Dedifferentiated amniotic fluid mesenchymal stem cell (primary cell): ENCODE results near the gene PDE4A.
A peak's percentile ranks its signal among the peaks of the same experiment; 100 is the strongest.
"Not testable (repeated sequence)": the region's sequence is repeated elsewhere in the genome, so short reads cannot be mapped to it uniquely, and the experiment has no call there.

Experiments used
- DNase-seq: peaks from one replicate; pipeline ENCODE4 v3.0.0-alpha.2; 2016; ENCODE audit errors: extremely low spot score

PDE4A gene

GRCh38 chr19:10420444-10421239 is at the start of gene PDE4A:
Gene PDE4A, plus strand, starts transcription at chr19:10420538. Its CDS starts 227 bp downstream, at chr19:10420765.
- DNase-seq, result no peak

- DNase-seq, result no peak
These were observed 47.6 kb upstream of the PDE4A start for GRCh38 chr19:10372690-10373089.

GRCh38 chr19:10374931-10375330 is 45.4 kb upstream of the PDE4A start:
- no peak for DNase-seq

GRCh38 chr19:10377140-10377640 is 43.1 kb upstream of the PDE4A start:
- not testable (repeated sequence) for DNase-seq

GRCh38 chr19:10378124-10378523 is 42.2 kb upstream of the PDE4A start:
- no peak for DNase-seq

GRCh38 chr19:10379880-10380312 is 40.4 kb upstream of the PDE4A start:
- DNase-seq, result no peak

- DNase-seq, result peak; percentile 98
These were observed 39.8 kb upstream of the PDE4A start, which contains the start of gene TYK2 for GRCh38 chr19:10380313-10381102. Gene TYK2, minus strand, starts transcription at chr19:10380572. Its CDS starts 2,166 bp downstream, at chr19:10378406.

- not testable (repeated sequence) for DNase-seq
These were observed 37.2 kb upstream of the PDE4A start for GRCh38 chr19:10383223-10383499.

GRCh38 chr19:10384580-10384979 is 35.8 kb upstream of the PDE4A start:
- no peak for DNase-seq

GRCh38 chr19:10388957-10389356 is 31.4 kb upstream of the PDE4A start:
- DNase-seq, result peak; percentile 76

- no peak for DNase-seq
These were observed 30.5 kb upstream of the PDE4A start for GRCh38 chr19:10389863-10390262.

- DNase-seq, result peak; percentile 29
These were observed 29.6 kb upstream of the PDE4A start for GRCh38 chr19:10390652-10391286.

GRCh38 chr19:10392120-10392519 is 28.2 kb upstream of the PDE4A start:
- DNase-seq, result no peak

GRCh38 chr19:10393137-10393536 is 27.2 kb upstream of the PDE4A start:
- no peak for DNase-seq

- no peak for DNase-seq
These were observed 25.3 kb upstream of the PDE4A start for GRCh38 chr19:10395003-10395402.

- DNase-seq, result no peak
These were observed 24.9 kb upstream of the PDE4A start for GRCh38 chr19:10395436-10395835.

- no peak for DNase-seq
These were observed 24.4 kb upstream of the PDE4A start for GRCh38 chr19:10395917-10396316.

- DNase-seq, result no peak
These were observed 21.5 kb upstream of the PDE4A start for GRCh38 chr19:10398819-10399218.

- not testable (repeated sequence) for DNase-seq
These were observed 21.0 kb upstream of the PDE4A start for GRCh38 chr19:10399340-10399739.

- DNase-seq, result no peak
These were observed 20.5 kb upstream of the PDE4A start for GRCh38 chr19:10399878-10400277.

GRCh38 chr19:10402441-10403038 is 17.8 kb upstream of the PDE4A start:
- peak; percentile 51 for DNase-seq
